ENCODE measurements around the gene PSMC3IP.

DNA sequence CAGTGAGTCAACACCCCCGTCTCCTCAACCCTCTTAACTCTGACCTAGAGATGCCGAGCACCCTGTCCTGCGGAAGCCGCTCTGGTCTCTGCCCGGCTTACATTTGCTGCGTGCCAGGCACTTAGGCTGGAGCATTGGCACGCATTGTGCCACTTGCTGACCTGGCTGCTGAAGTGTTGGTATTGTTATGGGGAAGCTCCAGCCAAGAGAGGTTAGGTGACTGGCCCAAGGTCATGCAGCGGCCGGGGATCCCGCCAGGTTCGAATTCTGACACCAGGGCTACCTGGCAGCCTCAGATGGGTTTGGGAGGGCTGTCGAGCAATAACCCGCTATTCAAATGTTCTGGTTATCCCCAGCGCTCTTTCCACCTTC lies 29.8 kb downstream of the PSMC3IP start:
- no peak for TF ChIP-seq YY1 (IDR thresholded peaks at IDR 0.05; ENCODE audit: insufficient read depth, insufficient read length)
- no peak for TF ChIP-seq ZNF274 (IDR thresholded peaks at IDR 0.05; ENCODE audit: low read depth, low read length)
- no peak for TF ChIP-seq SUZ12 (IDR thresholded peaks at IDR 0.05; ENCODE audit: extremely low read depth, insufficient read depth, insufficient read length)
